ENCODE data around the gene LHFPL6.

LHFPL6 gene

DNA sequence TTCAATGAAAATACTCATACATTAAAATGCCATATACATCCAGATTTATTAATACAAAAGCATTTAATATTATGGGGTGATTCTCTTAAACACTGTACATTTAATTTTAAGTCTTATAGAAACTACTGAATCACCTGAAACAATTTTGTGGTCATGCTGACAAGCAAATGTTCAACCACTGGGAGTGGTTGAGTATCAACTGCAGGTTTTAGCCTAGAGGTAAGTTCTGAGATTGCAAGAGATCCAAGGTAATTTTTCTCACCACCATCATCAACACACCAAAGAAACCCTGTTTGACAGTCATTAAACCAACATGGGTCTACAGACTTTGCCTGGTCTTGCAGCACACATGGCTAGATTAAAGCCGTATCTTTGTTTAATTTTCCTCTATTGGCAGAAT, 196.3 kb downstream of the LHFPL6 start:
- Histone ChIP-seq H2BK5ac (ENCODE audit: low read length) (no peak overlapping the region), H2BK120ac (ENCODE audit: low read depth, low read length) (no peak overlapping the region), H3K23ac (ENCODE audit: low read depth, low read length, poor library complexity) (no peak overlapping the region), H3K4me1 (ENCODE audit: control insufficient read depth in 2 of 2, insufficient read depth in 1 of 2, low read depth in 1 of 2, low read length in 2 of 2) (peaks cover 7 to 54% of the 10 kb centered on the region in 2 donors), H2AFZ (ENCODE audit: low read length) (no peak overlapping the region), H3K79me1 (ENCODE audit: low read depth, low read length) (no peaks in the 10 kb centered on the region), H3K4me3 (ENCODE audit: low read length in 2 of 2) (no peak overlapping the region), H3K36me3 (replicated peaks in 1 of 2; ENCODE audit: control insufficient read depth in 2 of 2, insufficient read depth in 2 of 2, low read length in 2 of 2) (no peaks in the 10 kb centered on the region), H4K91ac (ENCODE audit: low read depth, low read length, poor library complexity) (no peak overlapping the region), H3K4ac (ENCODE audit: low read length) (no peak overlapping the region), H4K8ac (ENCODE audit: low read depth, low read length) (no peak overlapping the region), H2BK12ac (ENCODE audit: low read length) (no peak overlapping the region), H2AK5ac (ENCODE audit: low read depth, low read length) (no peak overlapping the region), H3K9me3 (replicated peaks in 1 of 2; ENCODE audit: control insufficient read depth in 2 of 2, insufficient read depth in 1 of 2, low read depth in 1 of 2, low read length in 2 of 2) (no peaks in the 10 kb centered on the region), H3K27ac (replicated peaks; ENCODE audit: low read length) (no peak overlapping the region), H3K27me3 (ENCODE audit: control insufficient read depth in 3 of 3, insufficient read depth in 3 of 3, low read depth in 1 of 3, low read length in 3 of 3) (no peaks in the 10 kb centered on the region), H3K14ac (ENCODE audit: low read length) (no peak overlapping the region), H3K18ac (ENCODE audit: low read length) (no peak overlapping the region), H3K4me2 (ENCODE audit: insufficient read depth, low read length, poor library complexity, severe bottlenecking) (no peak overlapping the region), H2BK15ac (ENCODE audit: low read length) (no peak overlapping the region), H3K9ac (ENCODE audit: low read depth, low read length, poor library complexity) (no peak overlapping the region)
- WGBS, 2 donors (ENCODE audit: extremely low coverage in 2 of 2, insufficient read length in 2 of 2, insufficient replicate concordance in 1 of 2) = no CpG with 5 or more reads among the region's 1 CpG
- DNase-seq (ENCODE audit: low spot score) = no peak

DNA sequence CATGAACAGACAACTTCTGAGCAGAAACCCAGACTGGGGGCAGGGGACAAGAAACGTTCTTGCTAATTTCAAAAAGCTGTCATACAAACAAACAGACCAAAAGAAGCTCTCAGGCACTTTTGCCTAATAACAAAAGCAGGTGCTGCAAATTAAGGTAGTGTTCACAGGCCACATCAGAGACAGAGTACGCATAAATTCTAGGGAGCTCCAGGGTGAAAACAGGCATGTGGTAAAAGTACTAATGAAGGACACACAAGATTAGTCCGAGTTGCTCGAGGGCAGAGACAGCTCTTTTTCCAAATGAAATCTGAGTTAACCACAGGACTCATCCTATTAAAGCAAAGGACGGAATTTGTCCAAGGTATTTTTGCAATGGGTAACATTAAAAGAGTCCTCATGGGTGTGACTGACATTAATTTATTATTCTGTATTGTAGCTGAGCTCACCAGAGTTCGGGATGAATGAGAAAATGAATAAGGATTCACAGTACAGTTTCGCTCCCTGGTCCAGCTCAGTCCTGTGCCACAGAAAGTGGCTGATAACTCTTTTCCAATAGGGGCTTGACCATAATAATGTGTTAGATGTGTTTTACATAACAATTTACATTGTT, 197.3 kb downstream of the LHFPL6 start:
- Histone ChIP-seq H2AFZ (ENCODE audit: low read length) (no peak overlapping the region), H3K27me3 (ENCODE audit: control insufficient read depth in 3 of 3, insufficient read depth in 3 of 3, low read depth in 1 of 3, low read length in 3 of 3) (no peaks in the 10 kb centered on the region), H3K23ac (ENCODE audit: low read depth, low read length, poor library complexity) (no peak overlapping the region), H3K4ac (ENCODE audit: low read length) (no peak overlapping the region), H3K79me1 (ENCODE audit: low read depth, low read length) (no peaks in the 10 kb centered on the region), H4K8ac (ENCODE audit: low read depth, low read length) (no peak overlapping the region), H3K4me3 (ENCODE audit: low read length in 2 of 2) (no peak overlapping the region), H3K36me3 (replicated peaks in 1 of 2; ENCODE audit: control insufficient read depth in 2 of 2, insufficient read depth in 2 of 2, low read length in 2 of 2) (no peaks in the 10 kb centered on the region), H2AK5ac (ENCODE audit: low read depth, low read length) (no peak overlapping the region), H4K91ac (ENCODE audit: low read depth, low read length, poor library complexity) (no peak overlapping the region), H3K14ac (ENCODE audit: low read length) (no peak overlapping the region), H3K4me2 (ENCODE audit: insufficient read depth, low read length, poor library complexity, severe bottlenecking) (no peak overlapping the region), H3K4me1 (ENCODE audit: control insufficient read depth in 2 of 2, insufficient read depth in 1 of 2, low read depth in 1 of 2, low read length in 2 of 2) (peaks cover 9 to 44% of the 10 kb centered on the region in 2 donors), H3K9ac (ENCODE audit: low read depth, low read length, poor library complexity) (no peak overlapping the region), H2BK15ac (ENCODE audit: low read length) (no peak overlapping the region), H2BK120ac (ENCODE audit: low read depth, low read length) (no peak overlapping the region), H2BK12ac (ENCODE audit: low read length) (no peak overlapping the region), H3K27ac (replicated peaks; ENCODE audit: low read length) (no peak overlapping the region), H3K9me3 (replicated peaks in 1 of 2; ENCODE audit: control insufficient read depth in 2 of 2, insufficient read depth in 1 of 2, low read depth in 1 of 2, low read length in 2 of 2) (no peaks in the 10 kb centered on the region), H3K18ac (ENCODE audit: low read length) (no peak overlapping the region), H2BK5ac (ENCODE audit: low read length) (no peak overlapping the region)
- no CpG with 5 or more reads among the region's 7 CpGs for WGBS, 2 donors (ENCODE audit: extremely low coverage in 2 of 2, insufficient read length in 2 of 2, insufficient replicate concordance in 1 of 2)
- no peak for DNase-seq (ENCODE audit: low spot score)

DNA sequence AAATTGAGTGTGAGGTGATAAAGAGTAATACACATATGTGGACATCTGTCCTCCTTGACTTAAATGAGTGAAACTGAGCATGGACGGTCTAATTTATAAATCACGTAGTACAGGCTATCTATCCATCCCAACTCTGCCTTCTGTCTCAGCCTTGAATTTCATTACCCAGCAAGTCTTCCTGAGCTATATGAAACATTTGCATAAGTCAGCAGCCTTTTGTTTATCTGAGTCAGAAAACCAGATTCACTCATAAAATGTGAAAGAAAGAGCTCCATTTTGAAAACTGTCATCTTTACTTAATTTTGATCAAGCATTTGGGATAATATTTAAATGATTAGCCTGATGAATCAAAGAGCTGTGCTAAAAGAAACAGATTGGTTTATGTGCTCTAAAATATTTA, 197.9 kb downstream of the LHFPL6 start:
- Histone ChIP-seq H3K23ac (ENCODE audit: low read depth, low read length, poor library complexity) (no peak overlapping the region), H2AK5ac (ENCODE audit: low read depth, low read length) (no peak overlapping the region), H3K4me3 (ENCODE audit: low read length in 2 of 2) (no peak overlapping the region)

DNA sequence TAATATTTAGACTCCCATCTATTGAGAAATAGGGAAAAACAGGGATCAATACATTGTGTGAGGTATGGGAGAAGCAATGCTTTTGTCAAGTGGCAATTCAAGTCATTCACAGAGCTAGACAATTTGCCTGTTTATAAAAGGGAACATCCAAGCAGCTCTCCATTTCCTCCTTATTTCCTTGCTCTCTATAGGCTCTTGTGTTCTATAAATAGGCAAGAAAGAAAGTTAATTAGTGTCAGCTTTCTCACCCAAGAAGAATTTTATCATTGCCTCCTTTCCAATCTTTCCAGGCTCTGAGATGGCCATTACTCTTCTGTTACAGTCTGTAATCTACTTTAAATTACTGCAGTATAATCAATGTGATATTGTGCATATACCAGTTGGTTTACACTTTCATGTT, 199.9 kb downstream of the LHFPL6 start:
- Histone ChIP-seq H2BK12ac (ENCODE audit: low read length) (no peak overlapping the region), H3K27me3 (ENCODE audit: control insufficient read depth in 3 of 3, insufficient read depth in 3 of 3, low read depth in 1 of 3, low read length in 3 of 3) (no peaks in the 10 kb centered on the region), H3K14ac (ENCODE audit: low read length) (no peak overlapping the region), H3K9ac (ENCODE audit: low read depth, low read length, poor library complexity) (no peak overlapping the region), H3K23ac (ENCODE audit: low read depth, low read length, poor library complexity) (no peak overlapping the region), H2BK120ac (ENCODE audit: low read depth, low read length) (no peak overlapping the region), H2AK5ac (ENCODE audit: low read depth, low read length) (no peak overlapping the region), H3K4me2 (ENCODE audit: insufficient read depth, low read length, poor library complexity, severe bottlenecking) (no peak overlapping the region), H3K9me3 (replicated peaks in 1 of 2; ENCODE audit: control insufficient read depth in 2 of 2, insufficient read depth in 1 of 2, low read depth in 1 of 2, low read length in 2 of 2) (peaks cover 0 to 9% of the 10 kb centered on the region in 2 donors), H3K79me1 (ENCODE audit: low read depth, low read length) (no peaks in the 10 kb centered on the region), H3K36me3 (replicated peaks in 1 of 2; ENCODE audit: control insufficient read depth in 2 of 2, insufficient read depth in 2 of 2, low read length in 2 of 2) (no peaks in the 10 kb centered on the region), H3K27ac (replicated peaks; ENCODE audit: low read length) (no peak overlapping the region), H2AFZ (ENCODE audit: low read length) (no peak overlapping the region), H3K4me1 (ENCODE audit: control insufficient read depth in 2 of 2, insufficient read depth in 1 of 2, low read depth in 1 of 2, low read length in 2 of 2) (peaks cover 6 to 31% of the 10 kb centered on the region in 2 donors), H3K18ac (ENCODE audit: low read length) (no peak overlapping the region), H3K4me3 (ENCODE audit: low read length in 2 of 2) (no peak overlapping the region), H4K8ac (ENCODE audit: low read depth, low read length) (no peak overlapping the region), H2BK15ac (ENCODE audit: low read length) (no peak overlapping the region), H4K91ac (ENCODE audit: low read depth, low read length, poor library complexity) (no peak overlapping the region), H2BK5ac (ENCODE audit: low read length) (no peak overlapping the region), H3K4ac (ENCODE audit: low read length) (no peak overlapping the region)
- DNase-seq (ENCODE audit: low spot score) = no peak

More for the DNA sequence above, 197.9 kb downstream of the LHFPL6 start:
- Histone ChIP-seq H3K79me1 (ENCODE audit: low read depth, low read length) (no peaks in the 10 kb centered on the region), H3K4me2 (ENCODE audit: insufficient read depth, low read length, poor library complexity, severe bottlenecking) (no peak overlapping the region), H2AFZ (ENCODE audit: low read length) (no peak overlapping the region), H3K9me3 (replicated peaks in 1 of 2; ENCODE audit: control insufficient read depth in 2 of 2, insufficient read depth in 1 of 2, low read depth in 1 of 2, low read length in 2 of 2) (no peaks in the 10 kb centered on the region), H3K36me3 (replicated peaks in 1 of 2; ENCODE audit: control insufficient read depth in 2 of 2, insufficient read depth in 2 of 2, low read length in 2 of 2) (no peaks in the 10 kb centered on the region), H2BK5ac (ENCODE audit: low read length) (no peak overlapping the region), H4K8ac (ENCODE audit: low read depth, low read length) (no peak overlapping the region), H2BK15ac (ENCODE audit: low read length) (no peak overlapping the region), H3K14ac (ENCODE audit: low read length) (no peak overlapping the region), H3K27me3 (ENCODE audit: control insufficient read depth in 3 of 3, insufficient read depth in 3 of 3, low read depth in 1 of 3, low read length in 3 of 3) (no peaks in the 10 kb centered on the region), H2BK120ac (ENCODE audit: low read depth, low read length) (no peak overlapping the region), H4K91ac (ENCODE audit: low read depth, low read length, poor library complexity) (no peak overlapping the region), H3K18ac (ENCODE audit: low read length) (no peak overlapping the region), H3K4me1 (ENCODE audit: control insufficient read depth in 2 of 2, insufficient read depth in 1 of 2, low read depth in 1 of 2, low read length in 2 of 2) (peaks cover 7 to 42% of the 10 kb centered on the region in 2 donors), H3K27ac (replicated peaks; ENCODE audit: low read length) (no peak overlapping the region), H3K4ac (ENCODE audit: low read length) (no peak overlapping the region), H3K9ac (ENCODE audit: low read depth, low read length, poor library complexity) (no peak overlapping the region), H2BK12ac (ENCODE audit: low read length) (no peak overlapping the region)
- WGBS, 2 donors (ENCODE audit: extremely low coverage in 2 of 2, insufficient read length in 2 of 2, insufficient replicate concordance in 1 of 2) = no CpG with 5 or more reads among the region's 2 CpGs
- DNase-seq (ENCODE audit: low spot score) = no peak

All from neuronal stem cell (in vitro differentiated cells).